Pulmonary artery endothelial cell (primary cell): ENCODE results near the gene MCC. TPM values are rescaled to one million over a fixed set of nuclear protein-coding genes. Genes with fewer than 3 reads are reported as not detected.

Experiments used
- DNase-seq: peaks from one replicate; pipeline ENCODE4 v3.0.0-alpha.2; 2011; ENCODE audit warnings: low read depth, low spot score
- total RNA-seq: library from RNA; depleted of rRNA; stranded (reverse); fragments of >200 nt; gene quantifications from 2 replicates; pipeline ENCODE4 v1.2.3, GENCODE V29; 2014

Gene MCC
- total RNA-seq, 1 donor from 2014 or later: 44.7 TPM

DNA sequence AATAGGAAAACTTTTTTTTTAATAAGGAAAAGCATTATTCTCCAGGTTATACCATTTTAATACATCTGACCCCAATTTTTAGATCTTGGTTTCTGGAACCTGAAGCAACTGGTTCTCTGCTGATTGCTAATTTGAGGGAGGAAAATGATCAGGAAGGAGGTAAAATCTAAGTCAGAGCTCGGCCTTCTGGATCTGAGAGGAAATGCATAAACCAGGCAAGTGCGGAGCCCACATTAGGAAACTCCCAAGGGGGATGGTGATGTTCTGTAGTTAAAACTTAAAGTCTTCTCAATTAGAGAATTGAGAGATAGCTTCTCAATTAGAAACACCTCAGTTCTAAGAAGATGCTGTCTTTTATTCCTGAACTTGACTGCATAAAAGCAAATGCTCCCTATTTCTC lies 167.0 kb downstream of the MCC start:
- no peak for DNase-seq

DNA sequence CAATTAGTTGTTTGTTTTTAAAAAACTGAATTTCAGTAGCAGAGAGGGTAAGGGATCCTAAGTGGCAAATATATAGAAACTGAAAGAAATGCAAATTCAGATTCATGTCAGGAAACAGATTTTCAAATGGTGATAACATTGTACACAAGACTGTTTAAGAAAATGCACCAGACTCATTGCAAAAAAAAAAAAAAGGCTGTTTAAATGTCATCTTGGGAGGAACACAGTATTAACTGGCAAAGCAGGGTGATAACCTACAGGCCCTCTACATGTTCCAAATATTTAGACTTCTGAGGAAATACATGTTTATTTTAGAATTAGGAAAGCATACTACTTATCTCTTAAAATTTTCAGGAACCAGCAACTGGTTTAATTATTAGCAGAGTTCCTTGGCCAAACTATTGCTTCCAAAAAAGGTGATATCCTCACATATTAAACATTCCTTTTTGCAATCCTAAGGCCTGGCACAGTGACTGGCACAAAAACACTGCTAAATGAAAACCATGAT lies 167.9 kb downstream of the MCC start:
- DNase-seq: no peak

DNA sequence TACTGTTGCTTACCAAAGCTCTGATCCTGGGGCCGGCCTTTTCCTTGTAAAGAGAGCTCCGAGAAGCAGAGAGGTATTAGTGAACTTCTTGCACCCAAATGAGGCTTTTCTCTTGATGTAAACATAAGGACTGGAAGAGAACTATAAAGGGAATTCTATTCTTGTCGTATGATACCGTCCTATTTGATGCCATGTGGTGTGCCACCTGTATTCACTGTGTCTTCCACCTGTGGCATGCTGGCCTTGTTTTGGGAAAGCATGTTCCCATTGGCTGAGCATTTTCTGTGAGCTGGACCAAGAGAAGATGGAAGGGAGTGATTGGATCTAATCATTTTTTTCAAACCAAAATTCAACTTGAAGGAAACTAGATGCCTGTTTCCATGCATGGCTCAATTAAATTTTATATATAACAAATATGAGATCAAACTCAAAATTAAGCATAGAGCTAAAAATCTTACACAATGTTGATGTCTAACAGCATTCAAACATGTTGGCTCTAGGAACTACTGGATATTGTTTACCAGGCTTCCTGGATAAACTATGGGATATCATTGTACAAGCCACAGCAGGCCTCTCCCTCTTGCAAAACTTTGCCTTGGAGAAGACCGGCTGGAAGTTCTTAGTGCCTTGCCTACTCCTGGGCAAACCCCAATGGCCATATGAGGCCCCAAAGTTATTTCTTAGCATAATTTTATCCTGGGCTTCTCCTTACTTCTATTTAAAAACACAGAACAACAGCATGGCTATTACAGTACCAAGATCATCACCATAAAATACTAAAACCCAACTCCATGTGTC lies 168.8 kb downstream of the MCC start:
- no peak for DNase-seq

DNA sequence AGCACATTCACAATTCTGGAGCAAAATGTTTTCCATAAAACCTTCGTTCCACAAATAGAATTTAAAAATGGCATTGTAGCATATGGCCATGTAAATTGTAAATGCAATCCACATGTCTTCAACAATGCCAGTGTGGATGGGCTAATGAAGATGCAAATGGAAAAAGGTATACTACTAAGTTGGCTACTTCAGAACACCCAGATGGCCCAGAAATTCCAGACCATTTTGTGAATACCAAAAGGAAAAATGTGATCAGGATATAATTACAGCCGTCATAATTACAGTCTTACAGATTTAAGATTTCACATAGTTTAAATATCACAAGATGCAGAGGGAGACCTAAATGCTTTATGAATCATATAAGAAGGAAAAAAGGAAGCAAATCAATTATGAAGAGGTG lies 170.6 kb downstream of the MCC start:
- no peak for DNase-seq

DNA sequence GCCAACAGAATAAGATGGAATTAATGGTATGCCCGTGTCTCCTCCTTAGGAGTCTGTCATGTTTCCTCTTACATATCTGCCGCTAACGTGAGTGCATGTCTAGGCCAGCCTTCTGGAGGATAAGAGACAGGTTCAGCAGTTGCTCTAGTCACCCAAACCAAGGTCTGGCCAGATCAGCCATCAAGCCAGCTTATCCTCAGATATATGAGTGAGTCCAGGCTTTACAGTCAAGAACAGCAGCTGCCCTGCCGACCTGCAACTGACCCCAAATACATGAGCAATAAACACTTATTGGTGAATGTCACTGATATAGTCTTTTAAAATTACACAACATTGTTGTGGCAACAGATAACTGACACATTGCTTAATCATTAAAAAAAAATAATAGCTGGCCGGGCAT lies 177.0 kb downstream of the MCC start:
- no peak for DNase-seq

DNA sequence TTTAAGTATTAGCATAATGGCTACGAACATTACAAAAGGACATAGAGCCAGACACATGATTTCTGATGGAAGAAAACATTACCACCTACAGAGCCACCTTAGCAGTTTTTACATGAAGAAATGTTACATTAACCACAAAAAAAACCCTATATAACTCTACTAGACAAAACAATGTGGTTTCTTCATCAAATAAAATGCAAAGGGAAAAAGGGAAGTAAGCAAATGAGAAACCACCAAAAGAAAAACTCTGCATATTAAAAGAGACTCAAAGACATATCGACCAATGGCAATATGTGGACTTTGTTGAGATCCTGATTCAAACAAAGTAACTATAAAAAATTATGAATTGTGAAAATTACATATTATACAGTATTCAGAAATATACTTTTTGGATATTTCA lies 186.1 kb downstream of the MCC start:
- DNase-seq: no peak

DNA sequence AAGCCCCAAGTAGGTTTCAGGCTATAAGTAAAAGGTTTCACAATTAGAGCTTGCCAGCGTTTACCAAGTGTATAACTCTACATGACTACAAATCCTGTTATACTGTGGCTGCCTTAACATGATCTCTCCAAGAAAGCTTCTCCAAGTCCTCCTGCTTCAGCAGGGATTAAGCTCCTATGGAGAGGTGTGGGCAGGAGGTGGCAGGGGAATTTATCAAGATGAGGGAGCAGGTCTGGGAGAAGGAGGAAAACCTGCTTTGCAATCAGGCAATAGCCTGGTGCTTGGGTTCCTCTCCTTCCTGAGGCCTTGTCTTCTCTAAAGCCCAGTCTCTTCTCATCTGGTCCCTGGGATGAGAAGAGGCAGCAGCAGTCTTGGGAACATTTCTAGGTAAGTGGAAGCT lies 188.7 kb downstream of the MCC start:
- DNase-seq: no peak

DNA sequence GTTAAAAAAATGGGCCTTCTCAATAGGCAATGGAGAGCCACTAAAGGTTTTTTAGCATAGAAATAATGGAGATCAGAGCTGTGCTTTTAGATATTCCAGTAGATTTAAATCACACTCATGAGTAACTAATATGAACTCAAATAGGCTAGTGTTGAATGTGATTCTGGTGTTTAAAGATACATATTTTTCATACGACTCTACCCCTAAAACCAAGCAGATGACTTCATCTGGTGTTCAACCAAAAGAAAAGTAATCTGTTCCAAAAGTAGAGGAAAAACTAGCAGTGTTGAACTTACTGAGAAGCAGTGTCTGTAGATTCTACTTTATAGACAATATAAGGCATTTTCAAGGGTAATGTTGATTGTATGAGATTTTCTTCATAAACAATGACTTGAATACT lies 191.6 kb downstream of the MCC start:
- DNase-seq: no peak

DNA sequence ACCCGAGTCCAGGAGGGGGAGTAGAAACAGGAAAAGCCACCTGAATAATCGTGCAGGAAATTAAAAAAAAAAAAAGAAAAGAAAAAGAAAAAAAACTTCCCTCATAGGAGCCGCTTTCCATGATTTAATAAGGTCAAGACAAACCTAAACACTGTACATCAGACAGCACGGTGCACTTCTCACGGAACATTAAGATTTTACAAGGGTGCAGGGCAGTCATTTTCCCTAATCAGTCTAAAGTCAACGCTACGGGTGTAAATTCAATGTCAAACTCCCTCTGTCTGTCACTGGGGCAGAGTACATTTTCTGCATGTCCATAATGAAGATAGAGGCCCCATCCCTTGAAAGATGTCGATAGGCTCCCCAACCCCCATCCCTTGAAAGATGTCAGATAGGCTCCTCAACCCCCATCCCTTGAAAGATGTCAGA lies 193.1 kb downstream of the MCC start:
- no peak for DNase-seq

DNA sequence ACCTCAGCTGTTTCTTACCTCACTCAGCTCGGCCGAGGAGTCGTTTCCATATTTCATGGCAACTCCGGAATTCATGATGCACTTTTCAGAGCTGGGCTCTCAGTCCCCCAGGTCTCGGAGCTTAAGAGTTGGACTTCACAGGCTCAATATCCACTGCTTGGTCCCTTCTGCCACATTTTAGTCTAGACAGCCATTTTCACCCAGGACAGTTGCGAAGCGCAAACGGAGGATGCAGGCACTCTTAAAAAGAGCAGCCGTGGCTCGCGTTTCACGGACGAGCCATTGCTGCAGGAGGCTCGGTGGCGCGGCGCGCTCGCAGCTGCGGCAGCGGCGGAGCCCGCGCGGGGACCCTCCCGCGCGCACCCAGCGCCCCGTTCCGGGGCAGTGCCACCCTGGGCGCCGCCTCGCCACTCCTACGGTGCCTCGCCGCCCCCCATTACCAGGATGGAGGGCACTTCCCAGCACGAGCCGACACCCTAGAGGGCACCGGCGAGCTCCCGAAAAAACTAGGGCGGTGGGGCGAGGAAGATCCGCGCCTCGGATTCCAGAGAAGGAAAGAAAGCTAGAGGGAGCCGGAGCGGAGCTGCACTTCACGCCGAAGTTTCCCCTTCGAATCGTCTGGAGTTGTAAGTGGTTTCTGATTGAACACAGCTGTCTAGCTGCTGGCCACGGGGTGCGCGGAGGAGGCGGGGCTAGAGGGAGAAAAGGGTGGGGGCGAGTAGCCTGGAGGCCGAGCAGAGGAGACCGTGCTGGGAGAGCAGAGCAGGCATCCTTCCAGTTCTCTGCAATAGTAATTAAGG lies 193.7 kb downstream of the MCC start:
- DNase-seq: peak; percentile 65

DNA sequence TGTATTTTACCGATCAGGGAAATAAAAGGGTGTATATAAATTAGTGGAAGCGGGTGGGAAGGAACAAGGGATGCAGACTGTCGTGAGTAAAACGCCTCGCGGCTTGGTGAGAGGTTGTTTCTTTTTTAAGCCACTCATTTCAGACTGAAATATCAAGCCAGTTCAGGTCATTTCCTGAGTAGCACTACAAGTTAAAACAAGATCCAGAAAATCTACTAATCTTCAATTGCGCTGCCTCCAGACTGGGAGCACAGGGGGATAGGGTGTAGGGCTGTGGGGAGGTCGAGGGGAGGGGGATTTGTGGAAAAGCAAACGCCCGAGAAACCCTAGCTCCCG lies 194.3 kb downstream of the MCC start:
- DNase-seq: no peak

DNA sequence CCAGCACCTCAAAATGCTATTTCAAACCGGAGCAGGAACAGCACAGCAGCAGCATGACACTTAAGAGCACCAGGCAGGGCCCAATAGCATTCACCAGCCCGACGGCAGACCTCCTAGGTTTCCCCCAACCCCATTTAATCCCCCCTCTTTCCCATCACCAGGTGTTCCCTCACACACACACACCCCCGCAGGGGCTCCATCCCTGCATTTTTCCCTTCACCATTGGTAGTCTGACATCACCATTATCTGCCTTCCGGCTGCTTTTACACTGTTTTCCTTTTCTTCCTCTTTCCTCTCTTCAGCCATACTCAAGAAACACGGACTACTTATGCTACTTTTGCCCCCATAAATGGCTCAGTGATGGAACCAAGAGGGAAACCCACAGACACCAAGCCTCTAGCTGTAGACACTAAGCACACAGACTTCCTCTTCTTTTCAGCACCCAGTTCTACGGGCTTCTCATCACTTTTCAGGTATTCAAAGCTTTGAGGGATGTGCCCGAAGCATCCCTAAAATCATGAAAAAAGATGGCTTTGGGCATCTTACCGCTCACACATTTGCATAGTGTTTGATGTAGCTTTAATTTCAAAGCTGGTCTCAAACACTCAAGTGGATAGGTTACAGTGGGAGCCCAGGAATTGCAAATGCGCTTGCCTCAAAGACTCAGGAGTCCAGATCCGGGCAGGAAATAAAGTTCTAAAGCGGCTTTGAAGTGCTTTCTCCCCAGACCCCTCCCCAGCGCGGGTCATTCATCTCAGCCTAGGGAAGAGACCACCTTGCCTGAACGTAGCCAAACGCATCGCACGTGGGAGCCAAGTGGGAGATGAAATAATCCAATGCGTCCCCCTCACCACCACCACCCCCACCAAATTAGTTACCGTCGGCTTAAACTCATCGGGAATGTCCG lies 194.9 kb downstream of the MCC start:
- DNase-seq: no peak

DNA sequence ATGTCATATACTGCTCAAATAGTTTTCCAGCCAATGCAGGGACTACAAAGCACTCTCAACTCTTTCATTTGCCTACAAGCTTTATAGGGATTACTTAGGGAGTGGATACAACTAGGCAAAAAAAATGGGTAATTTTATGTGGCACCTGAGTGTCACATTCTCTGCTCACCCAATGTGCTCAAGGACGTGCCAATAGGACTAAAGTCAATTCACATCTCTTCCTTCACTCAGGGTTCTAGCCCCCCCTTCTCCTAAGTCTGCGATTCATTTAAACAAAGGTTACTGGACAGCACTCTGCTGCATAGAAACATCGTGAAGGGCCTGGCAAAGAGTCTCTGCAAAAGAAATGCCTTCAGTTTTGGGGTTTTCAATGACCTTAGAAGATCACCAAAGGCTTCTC lies 195.8 kb downstream of the MCC start:
- no peak for DNase-seq

DNA sequence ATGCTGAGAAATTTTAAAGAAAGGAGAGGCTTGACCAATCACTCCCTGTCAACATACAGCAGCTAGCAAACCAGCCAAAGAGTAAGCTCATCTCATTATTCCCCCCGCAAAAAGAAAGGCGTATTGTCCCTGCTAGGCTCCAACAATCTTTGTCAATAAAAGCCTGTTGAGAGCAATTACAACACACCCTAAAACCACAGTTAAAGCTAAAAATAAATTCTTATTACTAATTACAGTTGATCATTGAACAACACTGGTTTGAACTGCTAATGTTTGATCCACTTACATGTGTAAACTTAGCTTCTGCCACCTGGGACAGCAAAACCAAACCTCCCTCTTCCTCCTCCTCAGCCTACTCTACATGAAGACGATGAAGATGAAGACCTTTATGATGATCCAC lies 204.7 kb downstream of the MCC start:
- DNase-seq: no peak

DNA sequence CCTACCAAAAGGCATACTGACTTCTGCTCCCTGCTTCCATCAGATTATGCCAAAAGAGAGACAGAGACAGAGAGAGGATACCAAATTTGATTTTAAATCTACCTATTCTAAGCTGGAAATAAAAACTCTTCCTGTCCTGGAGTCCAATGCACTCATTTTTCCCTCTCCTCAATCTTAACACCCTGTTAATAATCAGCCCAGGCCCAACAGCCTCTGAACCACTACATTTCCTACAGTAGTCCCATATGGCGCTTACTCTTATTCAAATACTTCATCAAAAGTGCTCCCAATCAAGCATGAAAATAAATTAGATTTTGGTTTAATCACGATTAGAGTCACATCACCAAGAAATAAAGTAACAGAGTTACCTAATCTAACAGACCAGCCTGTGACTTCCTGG lies 205.8 kb downstream of the MCC start:
- no peak for DNase-seq

DNA sequence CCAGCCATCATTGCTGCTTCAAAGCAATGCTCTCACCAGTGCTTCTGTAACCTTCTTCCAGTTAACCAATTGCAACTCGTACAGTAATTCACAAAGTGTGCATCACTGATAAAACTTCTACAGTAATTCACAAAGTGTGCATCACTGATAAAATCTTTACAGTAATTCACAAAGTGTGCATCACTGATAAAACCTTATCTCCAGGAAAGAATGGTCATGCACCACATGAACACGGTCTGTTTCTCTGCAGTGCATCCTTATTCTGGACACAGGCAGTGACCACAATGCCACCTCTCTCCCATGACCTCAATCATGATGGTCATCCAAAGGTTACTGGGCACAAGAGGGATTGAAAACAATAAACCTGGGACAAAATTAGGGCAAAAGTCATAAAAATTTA lies 207.1 kb downstream of the MCC start:
- no peak for DNase-seq

DNA sequence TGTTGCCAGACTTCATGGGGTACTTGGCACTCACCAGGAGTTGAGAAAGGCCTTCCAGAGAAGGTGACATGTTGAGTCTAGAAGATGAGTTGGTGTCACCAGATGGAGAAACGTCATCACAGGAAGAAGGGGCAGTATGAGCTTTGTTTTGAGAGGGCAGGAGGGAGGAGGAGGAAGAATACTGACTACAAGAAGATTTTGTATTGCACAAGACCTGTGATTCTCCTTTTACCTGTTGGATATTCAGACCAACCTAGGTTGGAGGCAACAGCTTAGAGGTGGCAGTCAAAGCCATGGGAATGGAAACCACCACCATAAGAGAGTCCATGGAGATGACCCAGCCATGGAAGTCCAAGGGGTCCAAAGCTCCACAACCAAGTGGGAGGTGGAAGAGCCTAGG lies 207.7 kb downstream of the MCC start:
- no peak for DNase-seq

DNA sequence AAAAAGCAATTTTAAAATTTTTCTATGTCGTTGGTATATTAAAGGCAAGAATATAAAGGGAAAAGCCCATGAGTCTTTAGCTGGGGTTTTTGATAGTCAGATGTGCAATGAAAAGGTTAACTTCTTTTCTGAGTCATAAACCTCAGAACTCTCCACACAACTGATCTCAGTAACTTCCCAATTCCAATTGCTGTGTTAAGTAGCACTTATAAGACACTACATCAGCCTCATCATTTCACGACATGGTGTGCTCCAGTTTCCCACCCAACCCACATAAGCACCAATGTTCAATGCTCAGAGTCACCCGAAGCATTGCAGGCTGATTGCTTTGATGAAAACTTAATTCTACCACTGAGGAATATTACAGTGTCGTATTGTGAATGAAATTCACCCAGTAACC lies 209.3 kb downstream of the MCC start:
- no peak for DNase-seq

DNA sequence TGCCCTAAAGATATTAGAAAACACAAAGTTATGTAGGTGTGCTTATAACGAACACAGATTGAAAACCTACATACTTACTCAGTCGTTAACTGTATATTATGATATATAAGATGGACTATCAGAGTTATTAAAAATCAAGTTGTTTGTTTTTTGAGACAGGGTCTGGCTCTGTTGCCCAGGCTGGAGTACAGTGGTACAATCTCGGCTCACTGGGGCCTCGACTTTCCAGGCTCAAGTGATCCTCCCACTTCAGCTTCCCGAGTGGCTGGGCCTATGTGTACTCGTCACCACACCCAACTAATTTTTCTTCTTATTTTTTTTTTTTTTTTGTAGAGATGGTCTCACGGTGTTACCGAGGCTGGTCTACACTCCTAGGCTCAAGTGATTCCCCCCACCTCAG lies 211.8 kb downstream of the MCC start:
- no peak for DNase-seq

DNA sequence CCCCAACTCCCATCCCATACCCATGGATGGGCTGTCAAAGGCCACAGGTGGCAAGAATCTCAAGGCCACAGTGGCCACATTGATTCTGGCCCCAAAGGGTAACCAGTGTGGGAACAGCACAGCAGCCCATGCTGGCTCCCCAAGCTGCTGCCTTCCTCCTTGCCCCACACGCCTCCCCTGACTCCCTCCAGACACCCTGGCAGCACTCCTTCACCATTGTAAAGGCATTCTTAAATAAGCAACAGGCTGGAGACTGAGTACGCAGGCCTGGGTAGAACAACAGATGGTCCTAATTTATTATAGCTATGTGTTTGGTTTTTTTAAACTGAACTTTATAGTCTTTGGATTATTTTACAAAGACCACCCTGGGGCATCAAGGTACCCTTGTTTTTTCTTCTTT lies 212.3 kb downstream of the MCC start:
- DNase-seq: no peak

DNA sequence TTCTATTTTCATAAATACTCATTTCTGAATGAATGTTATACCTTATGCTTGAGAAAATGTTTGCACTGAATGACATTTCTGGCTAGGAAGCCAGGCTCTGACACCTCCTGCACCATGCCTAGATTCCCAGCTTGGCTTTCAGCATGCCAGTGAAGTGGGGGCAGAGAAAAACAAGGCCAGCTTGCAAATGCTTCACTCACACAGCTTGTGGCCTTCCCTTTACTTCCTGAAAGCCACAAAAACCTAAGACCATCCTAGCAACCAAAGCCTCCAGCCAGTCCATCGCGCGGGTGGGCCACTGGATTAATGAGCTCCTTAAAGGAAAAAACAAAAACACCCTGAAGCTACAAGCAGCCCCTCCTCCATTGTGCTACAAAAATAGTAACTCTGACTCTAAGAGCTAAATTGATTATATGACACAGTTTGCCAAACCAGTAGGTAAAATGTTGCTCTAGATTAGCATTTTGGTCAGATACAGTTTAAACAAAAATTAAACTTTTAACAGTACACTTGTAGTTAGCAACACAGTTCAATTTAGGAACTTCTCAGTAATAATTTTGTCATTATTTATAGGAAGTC lies 213.3 kb downstream of the MCC start:
- DNase-seq: no peak

DNA sequence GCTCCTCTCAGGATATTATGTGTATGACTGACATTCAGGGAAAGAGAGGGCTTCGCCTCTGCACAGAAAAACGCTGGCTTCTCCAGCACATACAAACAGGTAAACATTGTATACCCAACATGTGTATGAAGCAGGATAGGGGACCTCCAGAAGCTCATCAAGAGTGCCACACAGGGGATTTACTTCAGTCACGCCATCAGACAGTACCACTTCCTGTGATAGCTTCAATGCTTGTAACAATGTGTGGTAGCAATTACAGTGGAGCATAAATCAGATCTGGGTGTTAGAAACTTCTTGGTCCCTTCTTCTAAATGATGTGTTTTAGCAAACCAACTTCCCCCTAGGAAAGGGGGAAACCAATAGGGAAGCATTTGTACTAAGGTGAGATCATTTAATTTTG lies 214.3 kb downstream of the MCC start:
- no peak for DNase-seq
